ENCODE measurements around the gene TXNDC15. TPM values are rescaled to one million over a fixed set of nuclear protein-coding genes. Genes with fewer than 3 reads are reported as not detected.
A peak's percentile ranks its signal among the peaks of the same experiment; 100 is the strongest.

The TXNDC15 gene
- total and polyA plus RNA-seq, 4 donors = 50.2 to 91.9 (median 73.3) TPM

DNA sequence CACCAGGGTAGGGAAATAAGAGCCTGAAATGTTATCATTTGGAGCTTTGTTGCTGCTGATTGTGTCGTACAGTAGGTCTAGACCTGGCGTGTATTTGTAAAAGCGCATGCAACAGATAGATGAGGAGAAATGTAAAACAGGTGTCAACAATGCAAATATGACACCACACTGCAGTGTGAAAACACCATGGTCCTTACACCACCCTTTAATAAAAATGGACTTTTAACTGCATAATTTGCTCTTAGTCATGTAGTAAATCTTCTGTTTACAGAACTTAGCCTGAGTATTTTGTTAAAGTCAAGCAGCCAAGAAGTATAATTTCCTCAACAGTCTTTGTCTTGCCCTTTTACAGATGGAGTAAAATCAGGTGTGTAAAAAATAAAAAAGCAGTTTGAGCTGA is 44.7 kb downstream of the TXNDC15 start:
- Histone ChIP-seq H3K9me3 (ENCODE audit: control insufficient read depth in 4 of 4, insufficient read depth in 3 of 4, low read length in 3 of 4) (no peaks in the 10 kb centered on the region), H3K9ac (ENCODE audit: insufficient read depth in 1 of 2, low read length in 2 of 2) (no peak overlapping the region), H3K27me3 (ENCODE audit: control insufficient read depth in 3 of 3, insufficient read depth in 3 of 3, low read length in 2 of 3) (no peaks in the 10 kb centered on the region), H3K36me3 (ENCODE audit: control insufficient read depth in 4 of 4, insufficient read depth in 4 of 4, low read length in 4 of 4) (peaks cover 5 to 19% (median 8%) of the 10 kb centered on the region in 4 donors), H3K4me1 (ENCODE audit: control insufficient read depth in 5 of 5, insufficient read depth in 5 of 5, low read length in 5 of 5) (no peaks in the 10 kb centered on the region), H3K4me3 (no peak overlapping the region), H3K27ac (ENCODE audit: low read depth in 1 of 2, low read length in 1 of 2) (no peak overlapping the region)
- ATAC-seq (ENCODE audit: insufficient read depth, low FRiP score) = no peak
- 94 to 96% methylated on average over 3 of the region's 3 CpGs for WGBS, 2 donors
- DNase-seq = no peak
- TF ChIP-seq, protein P1, sequence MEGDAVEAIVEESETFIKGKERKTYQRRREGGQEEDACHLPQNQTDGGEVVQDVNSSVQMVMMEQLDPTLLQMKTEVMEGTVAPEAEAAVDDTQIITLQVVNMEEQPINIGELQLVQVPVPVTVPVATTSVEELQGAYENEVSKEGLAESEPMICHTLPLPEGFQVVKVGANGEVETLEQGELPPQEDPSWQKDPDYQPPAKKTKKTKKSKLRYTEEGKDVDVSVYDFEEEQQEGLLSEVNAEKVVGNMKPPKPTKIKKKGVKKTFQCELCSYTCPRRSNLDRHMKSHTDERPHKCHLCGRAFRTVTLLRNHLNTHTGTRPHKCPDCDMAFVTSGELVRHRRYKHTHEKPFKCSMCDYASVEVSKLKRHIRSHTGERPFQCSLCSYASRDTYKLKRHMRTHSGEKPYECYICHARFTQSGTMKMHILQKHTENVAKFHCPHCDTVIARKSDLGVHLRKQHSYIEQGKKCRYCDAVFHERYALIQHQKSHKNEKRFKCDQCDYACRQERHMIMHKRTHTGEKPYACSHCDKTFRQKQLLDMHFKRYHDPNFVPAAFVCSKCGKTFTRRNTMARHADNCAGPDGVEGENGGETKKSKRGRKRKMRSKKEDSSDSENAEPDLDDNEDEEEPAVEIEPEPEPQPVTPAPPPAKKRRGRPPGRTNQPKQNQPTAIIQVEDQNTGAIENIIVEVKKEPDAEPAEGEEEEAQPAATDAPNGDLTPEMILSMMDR (IDR thresholded peaks at IDR 0.05; ENCODE audit: control extremely low read depth, extremely low read depth) = no peak

DNA sequence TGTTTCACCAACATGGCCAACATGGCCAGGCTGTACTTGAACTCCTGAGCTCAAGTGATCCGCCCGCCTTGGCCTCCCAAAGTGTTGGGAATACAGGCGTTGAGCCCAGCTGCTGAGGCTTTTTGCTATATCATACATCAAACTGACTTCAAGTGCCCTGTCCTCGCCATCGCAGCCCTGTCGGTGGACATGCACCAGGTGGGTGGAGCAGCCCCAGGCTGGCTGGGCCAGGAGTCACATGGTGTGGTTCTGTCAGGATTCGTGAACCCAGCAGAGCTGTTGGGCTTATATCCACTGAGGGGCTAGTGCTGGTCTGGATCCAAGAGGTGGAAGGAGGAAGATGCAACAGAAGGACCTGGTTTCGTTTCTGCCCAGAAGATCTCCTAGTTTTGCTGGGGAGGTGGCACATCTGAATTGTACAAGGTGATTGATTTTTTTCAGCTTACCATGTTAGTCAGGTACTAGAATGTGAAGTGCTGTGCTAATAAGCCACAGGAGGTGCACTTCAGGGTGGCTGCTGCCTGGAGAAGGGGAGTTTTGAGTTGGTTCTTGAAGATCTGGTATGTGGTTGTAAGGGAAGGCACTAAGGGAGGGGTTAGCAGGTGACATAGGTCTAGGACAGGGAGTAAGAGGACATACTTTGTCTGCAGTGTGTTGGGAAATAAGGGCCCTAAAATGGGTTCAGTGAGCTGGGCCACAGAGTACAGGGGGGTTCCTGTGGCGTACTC is 46.8 kb downstream of the TXNDC15 start:
- Histone ChIP-seq H3K4me3 (no peak overlapping the region), H3K36me3 (ENCODE audit: control insufficient read depth in 4 of 4, insufficient read depth in 4 of 4, low read length in 4 of 4) (peaks cover 5 to 12% (median 6%) of the 10 kb centered on the region in 4 donors), H3K9me3 (ENCODE audit: control insufficient read depth in 4 of 4, insufficient read depth in 3 of 4, low read length in 3 of 4) (no peaks in the 10 kb centered on the region), H3K27me3 (ENCODE audit: control insufficient read depth in 3 of 3, insufficient read depth in 3 of 3, low read length in 2 of 3) (no peaks in the 10 kb centered on the region), H3K4me1 (ENCODE audit: control insufficient read depth in 5 of 5, insufficient read depth in 5 of 5, low read length in 5 of 5) (no peaks in the 10 kb centered on the region), H3K27ac (ENCODE audit: low read depth in 1 of 2, low read length in 1 of 2) (peak overlapping the region in 1 of 2 donors; percentile 55), H3K9ac (ENCODE audit: insufficient read depth in 1 of 2, low read length in 2 of 2) (no peak overlapping the region)
- 84 to 92% methylated on average over 9 of the region's 9 CpGs for WGBS, 2 donors
- ATAC-seq (ENCODE audit: insufficient read depth, low FRiP score) (no peak), DNase-seq (peak in 1 of 3 donors; percentile 21)
- TF ChIP-seq, protein P1 (IDR thresholded peaks at IDR 0.05; ENCODE audit: control extremely low read depth, extremely low read depth) = no peak

DNA sequence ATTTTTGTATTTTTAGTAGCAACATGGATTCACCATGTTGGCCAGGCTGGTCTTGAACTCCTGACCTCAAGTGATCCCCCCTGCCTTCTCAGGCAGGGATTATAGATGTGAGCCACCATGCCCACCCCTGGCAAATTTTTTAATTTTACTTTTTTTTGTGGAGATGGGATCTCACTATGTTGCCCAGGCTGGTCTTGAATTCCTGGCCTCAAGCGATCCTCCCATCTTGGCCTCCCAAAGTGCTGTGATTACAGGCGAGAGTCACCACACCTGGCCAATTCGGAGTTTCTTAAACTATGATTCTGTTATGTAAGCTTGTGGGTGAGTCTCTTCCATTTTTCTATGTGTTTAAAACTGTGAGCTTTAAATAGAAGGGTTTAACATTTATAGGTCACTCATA is 58.3 kb downstream of the TXNDC15 start:
- no peak for DNase-seq
- no peak overlapping the region for H3K4me3 ChIP-seq
- H3K27me3 ChIP-seq (ENCODE audit: control insufficient read depth in 3 of 3, insufficient read depth in 3 of 3, low read length in 2 of 3) = no peaks in the 10 kb centered on the region
- ATAC-seq (ENCODE audit: insufficient read depth, low FRiP score) = no peak
- no peaks in the 10 kb centered on the region for H3K9me3 ChIP-seq (ENCODE audit: control insufficient read depth in 4 of 4, insufficient read depth in 3 of 4, low read length in 3 of 4)
- 97 to 99% methylated on average over 3 of the region's 3 CpGs for WGBS, 2 donors
- no peaks in the 10 kb centered on the region for H3K4me1 ChIP-seq (ENCODE audit: control insufficient read depth in 5 of 5, insufficient read depth in 5 of 5, low read length in 5 of 5)
- H3K9ac ChIP-seq (ENCODE audit: insufficient read depth in 1 of 2, low read length in 2 of 2) = no peak overlapping the region
- peaks cover 0 to 20% (median 3%) of the 10 kb centered on the region in 4 donors for H3K36me3 ChIP-seq (ENCODE audit: control insufficient read depth in 4 of 4, insufficient read depth in 4 of 4, low read length in 4 of 4)
- no peak overlapping the region for H3K27ac ChIP-seq (ENCODE audit: low read depth in 1 of 2, low read length in 1 of 2)
- TF ChIP-seq, protein P1 (IDR thresholded peaks at IDR 0.05; ENCODE audit: control extremely low read depth, extremely low read depth) = no peak

Data from lung (tissue), 12 donors.